NT2/D1 (cell line): Measurements from ENCODE around the gene ZNF319.

Source experiments
- YY1 ChIP-seq: IDR thresholded peaks from 2 replicates; pipeline ENCODE4 v1.6.1; 2011; ENCODE audit not compliant: insufficient read length, insufficient read depth
- ZNF274 ChIP-seq: IDR thresholded peaks from 2 replicates; pipeline ENCODE4 v1.6.1; 2011; ENCODE audit warnings: mild to moderate bottlenecking, low read depth, low read length

DNA sequence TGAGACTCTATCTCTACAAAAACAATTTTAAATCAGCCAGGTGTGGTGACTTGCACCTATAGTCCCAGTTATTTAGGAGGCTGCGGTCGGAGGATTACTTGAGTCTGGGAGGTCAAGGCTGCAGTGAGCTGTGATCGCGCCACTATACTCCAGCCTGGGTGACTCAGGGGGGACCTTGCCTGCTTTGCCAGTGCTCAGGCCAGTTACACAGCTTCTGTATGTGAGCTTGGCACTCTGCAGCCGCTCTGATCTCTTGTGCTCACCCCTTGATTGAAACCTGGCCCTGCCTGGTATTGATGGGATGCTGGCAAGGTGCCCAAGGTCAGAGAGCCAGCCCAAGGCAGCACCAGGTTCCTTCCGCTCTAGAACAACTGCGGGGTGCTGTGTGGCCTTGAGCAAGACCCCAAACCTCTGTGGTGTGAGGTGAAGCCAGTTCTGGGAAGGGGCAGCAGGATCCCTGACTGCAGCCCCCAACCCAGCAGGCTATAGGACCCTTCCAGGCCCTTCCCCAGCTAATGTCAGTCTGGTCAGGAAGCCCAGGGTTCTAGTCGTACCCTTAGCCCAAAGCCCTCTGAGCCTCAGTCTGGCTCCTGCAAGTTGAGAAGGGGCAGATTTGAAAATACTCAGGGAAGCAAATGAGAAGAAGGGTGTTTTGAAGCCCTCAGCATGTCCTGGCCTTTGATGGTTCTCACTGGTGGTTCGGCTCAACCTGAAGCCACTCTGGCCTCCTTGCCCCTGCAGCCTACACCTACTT lies 44.0 kb upstream of the ZNF319 start:
- TF ChIP-seq YY1 (no peak), ZNF274 (no peak)
